Heart right ventricle (tissue), 16 donors: ENCODE data around the gene OLR1. TPM values are rescaled to one million over a fixed set of nuclear protein-coding genes. Genes with fewer than 3 reads are reported as not detected.

Experiments used
- ATAC-seq, 8 donors: fragments of 200-7000 bp; cut with Tn5 transposase; one replicate each; pipeline ENCODE4 v1.9.1; 2020; ENCODE audit warnings: mild to moderate bottlenecking in 8 of 8, moderate library complexity in 8 of 8, moderate number of reproducible peaks in 1 of 8
- DNase-seq, 2 donors: peaks; one replicate each; pipeline ENCODE4 v3.0.0-alpha.2; 2020
- H3K27ac ChIP-seq, 10 donors: fragments of 200-600 bp; sonication (generic) in 2 of 10; one replicate each; pipeline versions ENCODE4 v1.5.0 to v1.8.0; 2020 to 2022; ENCODE audit warnings: mild to moderate bottlenecking in 3 of 10
- H3K27me3 ChIP-seq, 7 donors: fragments of 200-600 bp; one replicate each; pipeline ENCODE4 v1.8.0; 2021 to 2022; ENCODE audit warnings: mild to moderate bottlenecking in 2 of 7
- H3K36me3 ChIP-seq, 9 donors: fragments of 200-600 bp; sonication (generic) in 1 of 9; one replicate each; pipeline versions ENCODE4 v1.5.0 to v1.8.0; 2020 to 2022; ENCODE audit warnings: mild to moderate bottlenecking in 2 of 9
- H3K4me1 ChIP-seq, 9 donors: fragments of 200-600 bp; sonication (generic) in 1 of 9; one replicate each; pipeline versions ENCODE4 v1.5.0 to v1.8.0; 2020 to 2022; ENCODE audit warnings: mild to moderate bottlenecking in 4 of 9
- H3K4me3 ChIP-seq, 10 donors: fragments of 200-600 bp; sonication (generic) in 2 of 10; one replicate each; pipeline versions ENCODE4 v1.5.0 to v1.8.0; 2020 to 2022; ENCODE audit warnings: mild to moderate bottlenecking in 7 of 10, moderate library complexity in 2 of 10
- H3K9me3 ChIP-seq, 11 donors: fragments of 200-600 bp in 10 of 11; sonication (generic) in 2 of 11; one replicate each; pipeline versions ENCODE4 v1.5.0 to v1.8.0; 2013 to 2022; ENCODE audit warnings: mild to moderate bottlenecking in 2 of 11, control low read depth in 1 of 11, moderate library complexity in 1 of 11
- CTCF ChIP-seq, 9 donors: fragments of 200-600 bp; sonication (generic) in 2 of 9; IDR thresholded peaks; one replicate each; pipeline versions ENCODE4 v1.5.0 to v1.8.0; 2021 to 2022; ENCODE audit warnings: antibody characterized with exemption in 9 of 9, mild to moderate bottlenecking in 5 of 9, moderate library complexity in 1 of 9
- WGBS, 2 donors: extraction: QIAGEN DNeasy Blood & Tissue Kit; methylation state at CpG; one replicate each; pipeline ENCODE4 v1.1.7; 2013; ENCODE audit warnings: inconsistent platforms in 1 of 2; 5-methylcytosine and 5-hydroxymethylcytosine counted together
- intact Hi-C, 10 donors: fragments of 100-400 bp; cut with DNase I; formaldehyde crosslinking; loops; one replicate each; pipeline versions ENCODE4 v1.11.1 to v1.14.2; 2022
- polyA plus RNA-seq, 2 donors: library from polyadenylated mRNA; stranded (reverse); fragments of 200-250 nt; gene quantifications; one replicate each; pipeline ENCODE4 v1.2.3, GENCODE V29; 2013
- total RNA-seq, 10 donors: library from RNA; stranded (reverse); fragmentation: NEBNext Ultra II Directional in 3 of 10; extraction: Animal tissue kit (Norgen Biotek cat#: 25700) in 3 of 10; gene quantifications; one replicate each; pipeline versions ENCODE4 v1.2.1 to v1.2.4, GENCODE V29; 2021 to 2023
- donor health status: Arrhythmogenic right ventricular cardiomyopathy.
- donor health status: ischemic (EF 13 %, LVEDD 7.1; RV severe dilation, severe dysfunction).
- donor health status: healthy with polysubstance abuse.
- donor health status: DM: no; HTN: yes; CAD: no.
- donor health status: DM: no; HTN: no; CAD: no.
- donor health status: ischemic (EF 25% LVEDD 6.9; RV normal size, moderate dysfunction).
- donor health status: ischemic (EF 25% LVEDD 5.7; RV mildly dilated, moderate dysfunction).
- donor health status: healthy.
- donor health status: DM: yes; HTN: yes; CAD: no.
- donor health status: Ischemic cardiomyopathy.
- donor health status: ischemic (EF 35%, LVEDD 5.7; RV mildly dilated, moderate dysfunction).
- donor health status: nonischemic (EF 11% LVEDD 7.7; RV severe dilation, severe dysfunction).
- donor health status: DM: yes; HTN: yes; CAD: no.
- donor health status: PGD.
- donor health status: ischemic (EF 29% LVEDD 5.4; RV normal size, mild dysfunction).
- donor health status: nonischemic (EF 23%, LVEDD 6.1; RV moderate dilation, normal function).

The OLR1 gene
- total and polyA plus RNA-seq, 12 donors, result 0.07 to 2.2 (median 0.49) TPM; not detected in 2

- intact Hi-C loops, result no loop called here
Measured at GRCh38 chr12:10174986-10175614, 3.2 kb upstream of the OLR1 start.

DNA sequence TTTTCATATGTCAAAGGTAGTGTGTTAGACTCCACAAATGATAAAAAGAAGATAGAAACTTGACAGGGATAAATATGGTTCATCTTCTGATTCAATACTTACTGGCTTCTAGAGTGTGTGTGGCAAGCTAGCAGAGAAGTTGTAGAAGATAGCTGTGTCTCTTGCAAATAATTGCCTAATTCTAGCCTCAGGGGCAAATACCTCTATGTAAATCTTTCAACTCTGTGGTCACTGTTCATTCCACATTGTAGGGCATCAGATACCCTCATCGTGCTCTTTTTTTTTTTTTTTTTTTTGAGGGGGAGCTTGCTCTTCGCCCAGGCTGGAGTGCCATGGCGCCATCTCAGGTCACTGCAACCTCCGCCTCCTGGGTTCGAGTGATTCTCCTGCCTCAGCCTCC lies 1.7 kb downstream of the OLR1 start:
- Histone ChIP-seq H3K36me3 (no peaks in the 10 kb centered on the region), H3K9me3 (no peaks in the 10 kb centered on the region), H3K4me1 (peaks cover 0 to 30% (median 0%) of the 10 kb centered on the region in 9 donors), H3K27ac (no peak overlapping the region), H3K27me3 (peaks cover 0 to 3% (median 0%) of the 10 kb centered on the region in 7 donors), H3K4me3 (no peak overlapping the region)
- DNase-seq (no peak), ATAC-seq (no peak)
- intact Hi-C loops, result no loop called here
- no peak for TF ChIP-seq CTCF (IDR thresholded peaks at IDR 0.05)
- 90 to 93% methylated on average over 5 of the region's 5 CpGs for WGBS, 2 donors

More at GRCh38 chr12:10174986-10175614, 3.2 kb upstream of the OLR1 start:
- Histone ChIP-seq H3K4me3 (no peak overlapping the region), H3K36me3 (no peaks in the 10 kb centered on the region), H3K27ac (no peak overlapping the region), H3K27me3 (peaks cover 0 to 16% (median 0%) of the 10 kb centered on the region in 7 donors), H3K4me1 (peaks cover 0 to 11% (median 0%) of the 10 kb centered on the region in 9 donors), H3K9me3 (no peaks in the 10 kb centered on the region)
- WGBS, 2 donors, result 71 to 75% methylated on average over 2 of the region's 2 CpGs
- no peak for DNase-seq
- ATAC-seq, result no peak
- no peak for TF ChIP-seq CTCF (IDR thresholded peaks at IDR 0.05)

- H3K4me1 ChIP-seq, result peaks cover 0 to 30% (median 0%) of the 10 kb centered on the region in 9 donors
- H3K9me3 ChIP-seq, result no peaks in the 10 kb centered on the region
- H3K4me3 ChIP-seq, result no peak overlapping the region
- ATAC-seq, result no peak
- H3K27ac ChIP-seq, result no peak overlapping the region
- 74 to 82% methylated on average over 3 of the region's 3 CpGs for WGBS, 2 donors
- no peaks in the 10 kb centered on the region for H3K36me3 ChIP-seq
- intact Hi-C loops, result no loop called here
- H3K27me3 ChIP-seq, result peaks cover 0 to 1% (median 0%) of the 10 kb centered on the region in 7 donors
- no peak for TF ChIP-seq CTCF (IDR thresholded peaks at IDR 0.05)
- no peak for DNase-seq
Measured at GRCh38 chr12:10169104-10169503, 2.8 kb downstream of the OLR1 start.

- H3K27me3 ChIP-seq, result no peaks in the 10 kb centered on the region
- TF ChIP-seq CTCF (IDR thresholded peaks at IDR 0.05), result no peak
- no peaks in the 10 kb centered on the region for H3K9me3 ChIP-seq
- H3K36me3 ChIP-seq, result no peaks in the 10 kb centered on the region
- H3K4me3 ChIP-seq, result no peak overlapping the region
- 53 to 69% methylated on average over 5 of the region's 5 CpGs for WGBS, 2 donors
- H3K4me1 ChIP-seq, result peaks cover 0 to 30% (median 0%) of the 10 kb centered on the region in 9 donors
- H3K27ac ChIP-seq, result peak overlapping the region in 1 of 10 donors; percentile 57
- intact Hi-C loops, result no loop called here
- DNase-seq (no peak), ATAC-seq (peak in 6 of 8 donors; percentile 28 to 72 (median 36))
Measured at GRCh38 chr12:10167599-10167998, 4.3 kb downstream of the OLR1 start.
